Measurements from ENCODE around the gene SETD5. TPM values are rescaled to one million over a fixed set of nuclear protein-coding genes. Genes with fewer than 3 reads are reported as not detected.

SETD5 gene
- total and polyA plus RNA-seq, 2 of the 8 experiments (the other 6 are each of a cell fraction or from before 2014, with no cell fraction given): 108 to 234 TPM

DNA sequence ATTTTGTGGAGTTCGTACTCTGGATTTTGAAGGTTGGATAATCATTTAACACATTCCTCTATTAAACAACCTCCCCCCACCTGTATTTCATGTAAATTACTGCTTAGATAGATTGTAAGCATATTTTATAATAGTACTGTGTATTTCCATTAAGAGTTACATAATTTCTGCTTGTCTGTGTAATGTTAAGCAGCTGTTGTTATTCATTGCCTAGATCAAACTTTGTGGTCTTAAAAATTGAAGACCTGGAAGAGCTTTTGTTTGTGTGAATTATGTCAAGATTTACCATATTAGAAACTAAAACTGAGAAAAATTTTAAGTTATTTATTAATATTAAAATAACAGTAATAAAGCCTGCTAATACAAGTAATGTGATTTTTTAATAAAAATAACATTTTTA, 11.1 kb downstream of the SETD5 start:
- Histone ChIP-seq H3K9ac (replicated peaks in 1 of 4; ENCODE audit: extremely low read depth in 1 of 4, low read depth in 3 of 4, low read length in 3 of 4) (no peak overlapping the region), H3K14ac (ENCODE audit: insufficient read length) (no peak overlapping the region), H4K5ac (ENCODE audit: insufficient read length, low read depth, low read length) (no peak overlapping the region), H2BK20ac (ENCODE audit: low read length) (no peak overlapping the region), H3K23me2 (ENCODE audit: low read depth, low read length) (no peaks in the 10 kb centered on the region), H3K4me3 (ENCODE audit: extremely low read depth in 1 of 4, insufficient read depth in 2 of 4, low read depth in 3 of 4, low read length in 4 of 4) (no peak overlapping the region), H3K4me2 (ENCODE audit: insufficient read depth in 1 of 2, low read depth in 2 of 2, low read length in 2 of 2) (no peak overlapping the region), H3K18ac (ENCODE audit: extremely low read depth, low read length) (no peak overlapping the region), H3K79me2 (ENCODE audit: control insufficient read depth in 1 of 2, insufficient read depth in 2 of 2, low read length in 2 of 2) (peaks cover 64 to 100% of the 10 kb centered on the region in 2 experiments), H3K56ac (replicated peaks; ENCODE audit: insufficient read length, low read depth, low read length) (no peak overlapping the region), H4K91ac (replicated peaks; ENCODE audit: insufficient read length, low read length) (no peak overlapping the region), H2BK12ac (ENCODE audit: low read depth, low read length) (no peak overlapping the region), H3K27me3 (replicated peaks in 1 of 4; ENCODE audit: control insufficient read depth in 3 of 4, extremely low read depth in 1 of 4, insufficient read depth in 3 of 4, low read length in 3 of 4) (no peaks in the 10 kb centered on the region), H3K4ac (replicated peaks; ENCODE audit: insufficient read length, low read depth, low read length) (no peak overlapping the region), H2BK15ac (ENCODE audit: low read length) (no peak overlapping the region), H4K20me1 (replicated peaks in 1 of 2; ENCODE audit: control insufficient read depth in 1 of 2, insufficient read depth in 2 of 2, low read length in 2 of 2) (peaks cover 15 to 28% of the 10 kb centered on the region in 2 experiments), H4K8ac (ENCODE audit: extremely low read depth, insufficient read depth, low read length) (no peak overlapping the region), H3K4me1 (replicated peaks in 1 of 4; ENCODE audit: control insufficient read depth in 3 of 4, insufficient read depth in 4 of 4, low read length in 3 of 4) (peaks cover 3 to 17% (median 8%) of the 10 kb centered on the region in 4 experiments; a peak in 4 of 7 replicates), H3K36me3 (ENCODE audit: control insufficient read depth in 2 of 4, insufficient read depth in 4 of 4, low read length in 3 of 4) (peaks cover 0 to 5% (median 0%) of the 10 kb centered on the region in 4 experiments; a peak in 1 of 8 replicates), H3K27ac (ENCODE audit: low read depth, low read length) (no peak overlapping the region), H3K9me3 (ENCODE audit: insufficient read depth in 2 of 2, low read depth in 1 of 2, low read length in 1 of 2) (no peaks in the 10 kb centered on the region), H2BK120ac (replicated peaks; ENCODE audit: low read depth, low read length) (no peak overlapping the region), H3K79me1 (ENCODE audit: low read depth, low read length) (no peaks in the 10 kb centered on the region), H2AFZ (ENCODE audit: low read length) (no peak overlapping the region), H3K23ac (ENCODE audit: insufficient read length) (no peak overlapping the region), H2AK5ac (ENCODE audit: low read depth, low read length) (no peak overlapping the region), H2BK5ac (ENCODE audit: low read depth, low read length) (no peak overlapping the region)
- POLR2A ChIA-PET (ENCODE audit: partially characterized antibody): interaction anchor here (1.2 to 3.1 kb wide), 3 partner anchors 11 to 45 kb away, joined by 3 to 47 read pairs (median 3); partner anchors contain the start of genes SETD5 and THUMPD3
- WGBS, 2 experiments (ENCODE audit: extremely low coverage in 1 of 2, insufficient coverage in 1 of 2, insufficient read length in 1 of 2, insufficient replicate concordance in 2 of 2, low coverage in 1 of 2, low lambda C conversion rate in 2 of 2, missing lambda C conversion rate in 1 of 2): 89% methylated on average over 1 of the region's 1 CpG; no CpG with 5 or more reads in 1 of the 2 experiments
- FAIRE-seq (no peak), DNase-seq (ENCODE audit: low read depth in 1 of 2, low spot score in 2 of 2) (no peak)
- CTCF ChIA-PET (ENCODE audit: partially characterized antibody): interaction anchor here (1.5 kb wide), 1 partner anchor 55 kb away, joined by 4 read pairs; no protein-coding TSS in a partner anchor
- TF ChIP-seq NANOG (IDR thresholded peaks at IDR 0.05; ENCODE audit: insufficient read depth, low read depth, low read length, poor library complexity, severe bottlenecking) (no peak), POU5F1 (IDR thresholded peaks at IDR 0.05; ENCODE audit: low read depth, low read length) (no peak), JUND (IDR thresholded peaks at IDR 0.05; ENCODE audit: low read length) (no peak), GABPA (IDR thresholded peaks at IDR 0.05; ENCODE audit: borderline replicate concordance, insufficient read depth, low read length) (no peak), SAP30 (IDR thresholded peaks at IDR 0.05; ENCODE audit: insufficient read depth, insufficient replicate concordance, low read length) (no peak), ASH2L (IDR thresholded peaks at IDR 0.05; ENCODE audit: low read length) (no peak), TAF1 (IDR thresholded peaks at IDR 0.05; ENCODE audit: low read depth, low read length) (no peak), FOSL1 (IDR thresholded peaks at IDR 0.05; ENCODE audit: insufficient read depth, low read depth, low read length) (no peak), SP2 (IDR thresholded peaks at IDR 0.05; ENCODE audit: low read length) (no peak), JUN (IDR thresholded peaks at IDR 0.05; ENCODE audit: low read depth, low read length) (no peak), CBX5 (IDR thresholded peaks at IDR 0.05; ENCODE audit: low read depth, low read length) (no peak), TBP (IDR thresholded peaks at IDR 0.05; ENCODE audit: low read depth, low read length) (no peak), SRF (IDR thresholded peaks at IDR 0.05; ENCODE audit: low read depth, low read length) (no peak), YY1 (IDR thresholded peaks at IDR 0.05; ENCODE audit: low read depth, low read length) (no peak), BCL11A (IDR thresholded peaks at IDR 0.05; ENCODE audit: low read depth in 2 of 2, low read length in 2 of 2) (no peak)

Measured in H1 (cell line).